Tibial nerve (tissue), 4 donors: Measurements from ENCODE around the gene MDM4. TPM values are rescaled to one million over a fixed set of nuclear protein-coding genes. Genes with fewer than 3 reads are reported as not detected.

Experiments
- DNase-seq, 2 donors: peaks; one replicate each; pipeline ENCODE4 v3.0.0-alpha.2; 2019; ENCODE audit warnings: low spot score in 2 of 2
- H3K27ac ChIP-seq, 4 donors: fragments of 200-600 bp; sonication (generic) in 3 of 4; one replicate each; pipeline ENCODE4 v1.5.1; 2017 to 2019; ENCODE audit warnings: mild to moderate bottlenecking in 1 of 4
- H3K27me3 ChIP-seq, 2 donors: fragments of 200-600 bp; sonication (generic) in 1 of 2; one replicate each; pipeline versions ENCODE4 v1.5.1 to v1.6.0; 2017 to 2019
- H3K36me3 ChIP-seq, 3 donors: fragments of 200-600 bp; sonication (generic); one replicate each; pipeline ENCODE4 v1.5.1; 2018 to 2019
- H3K4me1 ChIP-seq, 4 donors: fragments of 200-600 bp; sonication (generic) in 3 of 4; one replicate each; pipeline ENCODE4 v1.5.1; 2017 to 2019
- H3K4me3 ChIP-seq, 4 donors: fragments of 200-600 bp; sonication (generic) in 3 of 4; one replicate each; pipeline ENCODE4 v1.5.1; 2017 to 2019; ENCODE audit warnings: mild to moderate bottlenecking in 1 of 4, moderate library complexity in 1 of 4
- H3K9me3 ChIP-seq, 4 donors: fragments of 200-600 bp; sonication (generic) in 3 of 4; one replicate each; pipeline ENCODE4 v1.5.1; 2017 to 2019
- EP300 ChIP-seq, 2 donors: sonication (generic); formaldehyde crosslinking; IDR thresholded peaks; one replicate each; pipeline ENCODE4 v1.6.1; 2017; ENCODE audit warnings: antibody characterized with exemption in 2 of 2, mild to moderate bottlenecking in 1 of 2
- POLR2A ChIP-seq, 2 donors: fragments of 450-650 bp; IDR thresholded peaks; one replicate each; pipeline ENCODE4 v1.6.1; 2017; ENCODE audit warnings: antibody characterized with exemption in 2 of 2, mild to moderate bottlenecking in 2 of 2, moderate library complexity in 2 of 2
- WGBS, 2 donors: methylation state at CpG; one replicate each; pipeline ENCODE4 v1.1.5; 2018; 5-methylcytosine and 5-hydroxymethylcytosine counted together
- total RNA-seq, 4 donors: library from RNA; depleted of rRNA; stranded (reverse); fragments of >200 nt; gene quantifications; one replicate each; pipeline ENCODE4 v1.1.0, GENCODE V29; 2016
- TF ChIP-seq, protein P1 (sequence below), 5 experiments: fragments of 200-600 bp in 3 of 5; fragments of 450-650 bp in 2 of 5; sonication (generic) in 3 of 5; IDR thresholded peaks; one replicate each; pipeline ENCODE4 v1.5.1; 2016 to 2019; ENCODE audit warnings: antibody characterized with exemption in 5 of 5, mild to moderate bottlenecking in 3 of 5, moderate library complexity in 2 of 5

MDM4 gene
- total RNA-seq, 4 donors from 2014 or later: 83.0 to 113 (median 101) TPM

DNA sequence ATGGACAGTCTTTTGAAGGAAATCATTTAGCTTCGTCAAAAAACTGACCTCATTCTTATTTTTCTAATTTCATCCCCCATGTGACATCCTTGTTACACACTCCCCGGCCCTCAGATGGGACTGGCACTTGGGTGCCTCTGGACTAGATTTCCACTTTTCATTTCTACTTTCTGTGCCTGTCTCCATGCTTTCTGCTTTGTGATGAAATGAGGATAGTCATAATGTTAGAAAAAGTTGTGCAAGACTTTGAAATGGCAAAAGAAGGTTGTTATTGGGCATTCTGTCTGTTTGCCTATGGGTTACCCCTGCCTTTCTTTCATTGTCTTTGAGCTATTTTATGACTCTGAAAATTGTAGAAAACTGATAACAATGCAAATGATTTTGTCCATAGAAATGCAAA is 54.9 kb downstream of the MDM4 start:
- WGBS, 2 donors: 88 to 91% methylated on average over 2 of the region's 2 CpGs

DNA sequence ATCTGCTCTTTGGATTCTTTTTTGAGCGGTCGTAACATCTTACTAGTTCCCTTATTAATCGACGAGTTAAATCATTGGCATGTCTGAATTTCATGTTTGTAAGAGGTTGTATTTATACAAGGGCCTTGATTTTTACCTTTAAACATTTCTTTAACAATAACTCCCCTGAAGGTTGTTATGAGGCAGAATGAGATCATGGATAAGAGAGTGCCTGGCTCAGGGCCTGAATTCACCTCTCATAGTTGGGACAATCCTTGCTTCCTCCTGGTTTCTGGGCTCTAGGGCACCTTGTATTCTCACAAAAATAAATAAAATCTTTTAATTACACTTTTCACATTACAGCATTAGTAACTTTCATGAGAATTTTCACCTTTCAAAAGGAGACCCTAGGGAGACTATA is 55.4 kb downstream of the MDM4 start:
- Histone ChIP-seq H3K36me3 (peaks cover 0 to 56% (median 0%) of the 10 kb centered on the region in 3 donors), H3K4me1 (peaks cover 0 to 8% (median 0%) of the 10 kb centered on the region in 4 donors), H3K27ac (no peak overlapping the region), H3K4me3 (no peak overlapping the region), H3K27me3 (no peaks in the 10 kb centered on the region), H3K9me3 (no peaks in the 10 kb centered on the region)
- DNase-seq: no peak
- no peak for TF ChIP-seq POLR2A (IDR thresholded peaks at IDR 0.05)
- TF ChIP-seq EP300 (IDR thresholded peaks at IDR 0.05): no peak
- TF ChIP-seq, protein P1, sequence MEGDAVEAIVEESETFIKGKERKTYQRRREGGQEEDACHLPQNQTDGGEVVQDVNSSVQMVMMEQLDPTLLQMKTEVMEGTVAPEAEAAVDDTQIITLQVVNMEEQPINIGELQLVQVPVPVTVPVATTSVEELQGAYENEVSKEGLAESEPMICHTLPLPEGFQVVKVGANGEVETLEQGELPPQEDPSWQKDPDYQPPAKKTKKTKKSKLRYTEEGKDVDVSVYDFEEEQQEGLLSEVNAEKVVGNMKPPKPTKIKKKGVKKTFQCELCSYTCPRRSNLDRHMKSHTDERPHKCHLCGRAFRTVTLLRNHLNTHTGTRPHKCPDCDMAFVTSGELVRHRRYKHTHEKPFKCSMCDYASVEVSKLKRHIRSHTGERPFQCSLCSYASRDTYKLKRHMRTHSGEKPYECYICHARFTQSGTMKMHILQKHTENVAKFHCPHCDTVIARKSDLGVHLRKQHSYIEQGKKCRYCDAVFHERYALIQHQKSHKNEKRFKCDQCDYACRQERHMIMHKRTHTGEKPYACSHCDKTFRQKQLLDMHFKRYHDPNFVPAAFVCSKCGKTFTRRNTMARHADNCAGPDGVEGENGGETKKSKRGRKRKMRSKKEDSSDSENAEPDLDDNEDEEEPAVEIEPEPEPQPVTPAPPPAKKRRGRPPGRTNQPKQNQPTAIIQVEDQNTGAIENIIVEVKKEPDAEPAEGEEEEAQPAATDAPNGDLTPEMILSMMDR (IDR thresholded peaks at IDR 0.05): no peak
- 86 to 91% methylated on average over 4 of the region's 4 CpGs for WGBS, 2 donors

More for the DNA sequence above, 54.9 kb downstream of the MDM4 start:
- no peaks in the 10 kb centered on the region for H3K27me3 ChIP-seq
- peaks cover 0 to 56% (median 0%) of the 10 kb centered on the region in 3 donors for H3K36me3 ChIP-seq
- no peaks in the 10 kb centered on the region for H3K9me3 ChIP-seq
- no peak overlapping the region for H3K4me3 ChIP-seq
- no peak for DNase-seq
- no peak overlapping the region for H3K27ac ChIP-seq
- TF ChIP-seq POLR2A (IDR thresholded peaks at IDR 0.05) (no peak), EP300 (IDR thresholded peaks at IDR 0.05) (no peak)
- TF ChIP-seq, protein P1 (IDR thresholded peaks at IDR 0.05): no peak
- H3K4me1 ChIP-seq: peaks cover 0 to 13% (median 0%) of the 10 kb centered on the region in 4 donors

DNA sequence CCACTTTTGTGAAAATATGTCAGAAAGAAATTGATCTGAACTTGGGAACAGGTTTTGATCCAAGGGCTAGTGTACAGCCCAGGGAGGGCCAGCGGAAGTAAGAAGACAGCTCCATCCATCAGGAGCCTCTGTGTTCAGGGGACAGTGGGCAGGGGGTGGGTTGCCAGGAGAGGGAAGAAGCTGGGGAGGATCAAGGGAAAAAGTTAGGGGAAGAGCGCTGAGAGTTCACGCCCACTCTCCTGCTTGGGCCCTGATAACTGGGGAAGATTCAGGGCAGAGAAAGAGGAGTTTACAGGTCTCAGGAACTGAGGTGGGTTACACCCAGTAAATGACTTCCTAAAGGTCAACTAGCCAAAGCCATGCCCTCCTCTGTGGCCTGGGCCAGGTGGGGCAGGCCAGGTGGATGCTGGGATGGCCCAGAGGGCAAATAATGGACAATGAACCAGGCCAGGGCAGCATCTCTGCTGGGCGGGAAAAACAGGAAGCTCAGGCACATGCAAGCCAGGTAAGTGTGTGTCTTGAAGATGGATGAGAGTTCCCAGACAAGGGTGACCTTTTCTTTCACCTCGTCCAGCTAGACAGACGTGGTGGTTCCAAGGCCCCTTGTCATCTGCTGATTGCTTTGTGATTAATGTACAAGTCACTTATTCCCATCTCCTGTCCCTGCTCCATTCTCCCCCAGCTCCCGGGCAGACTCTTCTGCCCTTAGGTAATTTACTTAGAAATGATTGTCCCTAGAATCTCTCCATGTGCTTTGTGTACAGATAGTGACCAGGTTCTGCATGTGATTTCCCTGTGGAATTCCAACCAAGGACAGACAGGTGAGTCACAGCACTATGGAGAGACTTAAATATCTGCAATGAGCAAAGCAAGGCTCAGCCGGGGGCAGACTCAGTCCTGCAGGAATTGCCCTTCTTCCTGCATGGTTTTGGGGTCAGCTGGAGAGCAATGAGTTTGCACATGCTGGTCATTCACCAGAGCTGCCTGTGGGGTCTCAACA is 57.0 kb downstream of the MDM4 start:
- Histone ChIP-seq H3K4me1 (peaks cover 0 to 11% (median 1%) of the 10 kb centered on the region in 4 donors), H3K27ac (no peak overlapping the region), H3K27me3 (no peaks in the 10 kb centered on the region), H3K9me3 (no peaks in the 10 kb centered on the region), H3K4me3 (no peak overlapping the region), H3K36me3 (peaks cover 0 to 50% (median 0%) of the 10 kb centered on the region in 3 donors)
- DNase-seq: no peak
- TF ChIP-seq, protein P1 (IDR thresholded peaks at IDR 0.05): no peak
- TF ChIP-seq EP300 (IDR thresholded peaks at IDR 0.05) (no peak), POLR2A (IDR thresholded peaks at IDR 0.05) (no peak)
- 77 to 89% methylated on average over 8 of the region's 8 CpGs for WGBS, 2 donors

DNA sequence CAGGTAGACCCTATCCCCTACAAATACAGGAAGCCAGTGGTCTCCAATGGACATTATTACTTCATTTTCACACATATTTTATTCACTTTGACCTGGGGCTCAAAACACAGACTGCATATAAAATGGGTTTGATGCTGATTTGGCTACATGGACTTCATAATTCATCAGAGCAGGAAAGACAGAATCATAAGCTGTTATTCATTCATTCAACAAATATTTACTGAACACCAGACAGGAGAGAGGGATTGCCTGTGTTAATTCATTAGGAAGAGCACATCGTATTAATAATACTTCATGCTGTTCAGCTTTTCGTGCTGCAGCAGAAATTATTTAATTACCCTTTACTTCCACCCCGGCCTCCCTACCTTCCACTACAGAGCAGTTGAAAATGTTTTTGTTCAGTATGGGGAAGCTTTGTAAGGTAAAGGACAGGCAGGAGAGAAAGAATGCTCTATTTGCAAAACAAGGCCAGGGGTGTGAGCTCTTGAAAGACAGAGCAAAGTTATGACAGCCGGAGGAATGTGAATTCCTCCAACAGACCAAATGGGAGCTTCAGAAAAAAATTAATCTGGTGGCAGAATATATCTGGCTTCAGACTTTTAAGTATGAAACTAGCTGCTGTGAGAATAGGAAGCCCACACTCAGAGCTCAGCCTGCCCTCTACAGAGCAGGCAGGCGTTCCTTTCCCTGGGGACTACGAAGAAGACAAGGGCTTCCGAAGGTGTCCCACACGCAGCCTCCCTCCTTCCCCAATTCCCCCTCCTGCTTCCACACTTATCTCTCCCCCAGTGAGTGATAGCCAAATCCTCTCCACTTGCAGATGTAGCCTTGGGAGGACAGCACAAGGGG is 58.0 kb downstream of the MDM4 start:
- H3K4me1 ChIP-seq: peaks cover 0 to 18% (median 3%) of the 10 kb centered on the region in 4 donors
- H3K4me3 ChIP-seq: no peak overlapping the region
- H3K27ac ChIP-seq: no peak overlapping the region
- H3K27me3 ChIP-seq: no peaks in the 10 kb centered on the region
- 56 to 63% methylated on average over 8 of the region's 8 CpGs for whole genome bisulfite sequencing, 2 donors
- peaks cover 0 to 42% (median 0%) of the 10 kb centered on the region in 3 donors for H3K36me3 ChIP-seq
- DNase-seq: no peak
- H3K9me3 ChIP-seq: no peaks in the 10 kb centered on the region
- TF ChIP-seq POLR2A (IDR thresholded peaks at IDR 0.05): no peak
- TF ChIP-seq, protein P1 (IDR thresholded peaks at IDR 0.05): no peak
- no peak for TF ChIP-seq EP300 (IDR thresholded peaks at IDR 0.05)
